H9 (cell line): ENCODE results near the gene PNMA8C. TPM values are rescaled to one million over a fixed set of nuclear protein-coding genes. Genes with fewer than 3 reads are reported as not detected.

Experiments used
- DNase-seq: peaks from one replicate; pipeline ENCODE4 v3.0.0-alpha.2; 2017
- H2AFZ ChIP-seq: one replicate; pipeline ENCODE4 v1.6.1; 2013; ENCODE audit warnings: mild to moderate bottlenecking, low read length, control low read depth, moderate library complexity
- H2AK5ac ChIP-seq: 2 replicates; pipeline ENCODE4 v1.6.1; 2013; ENCODE audit warnings: low read length, control low read depth, mixed read lengths; ENCODE audit not compliant: insufficient read length
- H2BK120ac ChIP-seq: one replicate; pipeline ENCODE4 v1.6.1; 2013; ENCODE audit warnings: low read depth, mild to moderate bottlenecking, low read length, control low read depth, inconsistent platforms; ENCODE audit not compliant: poor library complexity, severe bottlenecking
- H2BK12ac ChIP-seq: 2 replicates; pipeline ENCODE4 v1.6.1; 2013; ENCODE audit warnings: low read length, control low read depth, mixed read lengths, low read depth; ENCODE audit not compliant: insufficient read length
- H2BK15ac ChIP-seq: 2 replicates; pipeline ENCODE4 v1.6.1; 2013; ENCODE audit warnings: low read depth, low read length, control low read depth
- H2BK20ac ChIP-seq: one replicate; pipeline ENCODE4 v1.6.1; 2013; ENCODE audit warnings: low read depth, mild to moderate bottlenecking, low read length, control low read depth, inconsistent platforms; ENCODE audit not compliant: poor library complexity, severe bottlenecking
- H2BK5ac ChIP-seq: 2 replicates; pipeline ENCODE4 v1.6.1; 2013; ENCODE audit warnings: low read length, control low read depth, mixed read lengths; ENCODE audit not compliant: insufficient read length
- H3K14ac ChIP-seq: 2 replicates; pipeline ENCODE4 v1.6.1; 2013; ENCODE audit warnings: low read length, control low read depth; ENCODE audit not compliant: insufficient read depth
- H3K18ac ChIP-seq: 2 replicates; pipeline ENCODE4 v1.6.1; 2013; ENCODE audit warnings: low read depth, mild to moderate bottlenecking, mixed read lengths, low read length, control low read depth; ENCODE audit not compliant: insufficient read length
- H3K23ac ChIP-seq: 2 replicates; pipeline ENCODE4 v1.6.1; 2013; ENCODE audit warnings: low read length, control low read depth, mixed read lengths, low read depth; ENCODE audit not compliant: insufficient read length
- H3K23me2 ChIP-seq: 2 replicates; pipeline ENCODE4 v1.6.1; 2013; ENCODE audit warnings: low read depth, mild to moderate bottlenecking, mixed read lengths, low read length, control low read depth; ENCODE audit not compliant: insufficient read length, poor library complexity, severe bottlenecking
- H3K27ac ChIP-seq: 2 replicates; pipeline ENCODE4 v1.5.1; 2013; ENCODE audit warnings: low read length, control low read depth, mixed read lengths, low read depth; ENCODE audit not compliant: insufficient read length
- H3K27me3 ChIP-seq: 2 replicates; pipeline ENCODE4 v1.6.1; 2013; ENCODE audit warnings: low read length, control low read depth, inconsistent platforms; ENCODE audit not compliant: insufficient read depth
- H3K4ac ChIP-seq: 2 replicates; pipeline ENCODE4 v1.6.1; 2013; ENCODE audit warnings: low read depth, mild to moderate bottlenecking, control low read depth, inconsistent platforms, low read length, moderate library complexity
- H3K4me1 ChIP-seq: 2 replicates; pipeline ENCODE4 v1.6.1; 2013; ENCODE audit warnings: low read length, control low read depth, inconsistent platforms; ENCODE audit not compliant: insufficient read depth
- H3K4me2 ChIP-seq: 2 replicates; pipeline ENCODE4 v1.6.1; 2013; ENCODE audit warnings: low read length, control low read depth, mixed read lengths; ENCODE audit not compliant: insufficient read length, insufficient read depth
- H3K56ac ChIP-seq: 2 replicates; pipeline ENCODE4 v1.6.1; 2013; ENCODE audit warnings: low read depth, mild to moderate bottlenecking, mixed read lengths, low read length, control low read depth; ENCODE audit not compliant: insufficient read length
- H3K79me1 ChIP-seq: 2 replicates; pipeline ENCODE4 v1.6.1; 2013; ENCODE audit warnings: low read depth, mild to moderate bottlenecking, moderate library complexity, low read length, control low read depth, inconsistent platforms; ENCODE audit not compliant: insufficient read depth, poor library complexity, severe bottlenecking
- H3K79me2 ChIP-seq: 2 replicates; pipeline ENCODE4 v1.6.1; 2013; ENCODE audit warnings: low read length, control low read depth, inconsistent platforms; ENCODE audit not compliant: insufficient read depth
- H3K9ac ChIP-seq: 2 replicates; pipeline ENCODE4 v1.6.1; 2013; ENCODE audit warnings: low read length, control low read depth, mixed read lengths; ENCODE audit not compliant: insufficient read length; ENCODE audit errors: extremely low read depth
- H3K9me3 ChIP-seq: one replicate; pipeline ENCODE4 v1.6.1; 2013; ENCODE audit warnings: low read depth, low read length, inconsistent platforms; ENCODE audit not compliant: control insufficient read depth
- H3T11ph ChIP-seq: one replicate; pipeline ENCODE4 v1.6.1; 2013; ENCODE audit warnings: mild to moderate bottlenecking, low read length, control low read depth, inconsistent platforms
- H4K20me1 ChIP-seq: one replicate; pipeline ENCODE4 v1.6.1; 2013; ENCODE audit not compliant: control insufficient read depth, insufficient read length, insufficient read depth
- H4K5ac ChIP-seq: 2 replicates; pipeline ENCODE4 v1.6.1; 2013; ENCODE audit warnings: low read depth, mild to moderate bottlenecking, mixed read lengths, low read length, control low read depth; ENCODE audit not compliant: insufficient read length
- H4K8ac ChIP-seq: replicated peaks from 2 replicates; pipeline ENCODE4 v1.6.1; 2013; ENCODE audit warnings: low read length, control low read depth, mixed read lengths, low read depth; ENCODE audit not compliant: insufficient read length
- H4K91ac ChIP-seq: 2 replicates; pipeline ENCODE4 v1.6.1; 2013; ENCODE audit warnings: low read depth, mild to moderate bottlenecking, moderate library complexity, mixed read lengths, low read length, control low read depth; ENCODE audit not compliant: insufficient read length
- H3K27ac Mint-ChIP-seq, 3 experiments: 2 replicates in 2 of 3; 3 replicates in 1 of 3; pipeline ENCODE4 v1.8.0; 2020 to 2021; ENCODE audit warnings: mixed read lengths in 3 of 3, mild to moderate bottlenecking in 1 of 3, moderate library complexity in 1 of 3
- H3K27me3 Mint-ChIP-seq: 2 replicates; pipeline ENCODE4 v1.8.0; 2021; ENCODE audit warnings: low read depth, mild to moderate bottlenecking, moderate library complexity, mixed read lengths
- H3K36me3 Mint-ChIP-seq, 3 experiments: 2 replicates in 2 of 3; 3 replicates in 1 of 3; pipeline ENCODE4 v1.8.0; 2020 to 2021; ENCODE audit warnings: low read depth in 3 of 3, mixed read lengths in 3 of 3; ENCODE audit not compliant: insufficient read depth in 1 of 3
- H3K4me1 Mint-ChIP-seq, 2 experiments: 2 replicates each; pipeline ENCODE4 v1.8.0; 2020; ENCODE audit warnings: mixed read lengths in 2 of 2
- H3K4me3 Mint-ChIP-seq, 2 experiments: 2 replicates in 1 of 2; 3 replicates in 1 of 2; pipeline ENCODE4 v1.8.0; 2020 to 2021; ENCODE audit warnings: mild to moderate bottlenecking in 2 of 2, mixed read lengths in 2 of 2, moderate library complexity in 1 of 2
- H3K9me3 Mint-ChIP-seq, 2 experiments: 2 replicates in 1 of 2; 3 replicates in 1 of 2; pipeline ENCODE4 v1.8.0; 2020; ENCODE audit warnings: mild to moderate bottlenecking in 2 of 2, mixed read lengths in 2 of 2, moderate library complexity in 1 of 2
- WGBS: extraction: QIAGEN DNeasy Blood & Tissue Kit; methylation state at CpG from one replicate; pipeline ENCODE4 v1.1.7; 2013; ENCODE audit warnings: missing lambda C conversion rate, low lambda C conversion rate, mixed read lengths; ENCODE audit not compliant: insufficient read length; ENCODE audit errors: extremely low coverage; 5-methylcytosine and 5-hydroxymethylcytosine counted together
- total RNA-seq: library from RNA; stranded (reverse); gene quantifications from 2 replicates; pipeline ENCODE4 v1.2.1, GENCODE V29; 2021
- TF ChIP-seq, protein P1 (sequence below): fragments of 200-600 bp; sonication (generic); conservative IDR thresholded peaks from 3 replicates; pipeline ENCODE4 v1.8.0; 2021; ENCODE audit warnings: antibody characterized with exemption, mild to moderate bottlenecking

The PNMA8C gene
- total RNA-seq, 1 experiment from 2014 or later: 1.8 TPM

DNA sequence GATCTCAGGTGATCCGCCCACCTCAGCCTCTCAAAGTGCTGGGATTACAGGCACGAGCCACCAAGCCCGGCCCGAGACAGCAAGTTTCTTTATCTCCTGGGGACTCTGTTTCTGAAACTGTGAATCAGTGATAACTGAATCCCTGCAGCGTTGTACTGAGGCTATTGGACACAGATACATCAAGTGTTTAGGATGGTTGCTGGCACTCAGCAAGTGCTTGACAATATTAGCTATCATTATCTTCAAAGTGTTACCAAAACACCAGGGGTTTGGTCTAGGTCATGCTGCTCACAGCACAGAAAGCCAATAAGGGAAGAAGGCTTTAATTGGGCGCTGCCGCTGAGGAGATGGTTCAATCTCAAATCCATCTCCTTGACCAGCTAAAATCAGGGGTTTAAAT is 20.5 kb upstream of the PNMA8C start:
- Histone ChIP-seq H3K4me1 (no peaks in the 10 kb centered on the region), H2BK120ac (no peak overlapping the region), H2BK15ac (no peak overlapping the region), H3K79me1 (no peaks in the 10 kb centered on the region), H3K9me3 (no peaks in the 10 kb centered on the region), H4K5ac (no peak overlapping the region), H3K4ac (no peak overlapping the region), H2AFZ (no peak overlapping the region), H4K20me1 (no peaks in the 10 kb centered on the region), H3K18ac (no peak overlapping the region), H3T11ph (no peak overlapping the region), H3K27ac (no peak overlapping the region), H3K23ac (no peak overlapping the region), H3K79me2 (no peaks in the 10 kb centered on the region), H3K14ac (no peak overlapping the region), H3K56ac (no peak overlapping the region), H2BK20ac (no peak overlapping the region), H2BK12ac (no peak overlapping the region), H3K9ac (no peak overlapping the region), H4K91ac (no peak overlapping the region), H4K8ac (no peak overlapping the region), H3K23me2 (no peaks in the 10 kb centered on the region), H3K27me3 (no peaks in the 10 kb centered on the region), H2AK5ac (no peak overlapping the region), H2BK5ac (no peak overlapping the region), H3K4me2 (no peak overlapping the region)
- Mint-ChIP-seq H3K36me3 (no peaks in the 10 kb centered on the region), H3K4me1 (no peaks in the 10 kb centered on the region), H3K27me3 (peaks cover 3% of the 10 kb centered on the region; the same call in 1 of the 2 replicates), H3K4me3 (no peak overlapping the region), H3K27ac (no peak overlapping the region), H3K9me3 (peaks cover 5 to 7% of the 10 kb centered on the region in 2 experiments; a peak in 3 of 5 replicates)
- WGBS: no CpG with 5 or more reads among the region's 7 CpGs
- no peak for DNase-seq
- TF ChIP-seq, protein P1, sequence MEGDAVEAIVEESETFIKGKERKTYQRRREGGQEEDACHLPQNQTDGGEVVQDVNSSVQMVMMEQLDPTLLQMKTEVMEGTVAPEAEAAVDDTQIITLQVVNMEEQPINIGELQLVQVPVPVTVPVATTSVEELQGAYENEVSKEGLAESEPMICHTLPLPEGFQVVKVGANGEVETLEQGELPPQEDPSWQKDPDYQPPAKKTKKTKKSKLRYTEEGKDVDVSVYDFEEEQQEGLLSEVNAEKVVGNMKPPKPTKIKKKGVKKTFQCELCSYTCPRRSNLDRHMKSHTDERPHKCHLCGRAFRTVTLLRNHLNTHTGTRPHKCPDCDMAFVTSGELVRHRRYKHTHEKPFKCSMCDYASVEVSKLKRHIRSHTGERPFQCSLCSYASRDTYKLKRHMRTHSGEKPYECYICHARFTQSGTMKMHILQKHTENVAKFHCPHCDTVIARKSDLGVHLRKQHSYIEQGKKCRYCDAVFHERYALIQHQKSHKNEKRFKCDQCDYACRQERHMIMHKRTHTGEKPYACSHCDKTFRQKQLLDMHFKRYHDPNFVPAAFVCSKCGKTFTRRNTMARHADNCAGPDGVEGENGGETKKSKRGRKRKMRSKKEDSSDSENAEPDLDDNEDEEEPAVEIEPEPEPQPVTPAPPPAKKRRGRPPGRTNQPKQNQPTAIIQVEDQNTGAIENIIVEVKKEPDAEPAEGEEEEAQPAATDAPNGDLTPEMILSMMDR: no peak
